Measurements from ENCODE around the gene RAPGEF3. TPM values are rescaled to one million over a fixed set of nuclear protein-coding genes. Genes with fewer than 3 reads are reported as not detected.
A peak's percentile ranks its signal among the peaks of the same experiment; 100 is the strongest.

The RAPGEF3 gene
- total and polyA plus RNA-seq, 2 of the 13 experiments (the other 11 are each of a cell fraction or from before 2014, with no cell fraction given): 0.07 TPM

- Histone ChIP-seq H3K27ac (ENCODE audit: extremely low read length, insufficient read depth, low read length) (no peak overlapping the region), H3K36me3 (replicated peaks in 1 of 2; ENCODE audit: control insufficient read depth in 1 of 2, insufficient read depth in 2 of 2, low read length in 2 of 2) (no peaks in the 10 kb centered on the region), H4K20me1 (ENCODE audit: insufficient read depth, low read length) (no peaks in the 10 kb centered on the region), H3K9me3 (ENCODE audit: low read length) (no peaks in the 10 kb centered on the region), H3K4me2 (ENCODE audit: low read depth, low read length) (peak overlapping the region; percentile 83), H3K4me3 (replicated peaks in 1 of 3; ENCODE audit: insufficient read depth in 1 of 3, low read depth in 2 of 3, low read length in 3 of 3) (peak overlapping the region; percentile 49 to 75 (median 49); a peak in 3 of 6 replicates), H3K9ac (ENCODE audit: insufficient read depth, low read depth, low read length) (peak overlapping the region; percentile 52; the same call in 1 of the 2 replicates), H3K27me3 (ENCODE audit: control insufficient read depth in 1 of 2, insufficient read depth in 2 of 2, low read length in 2 of 2) (peaks cover 3 to 48% of the 10 kb centered on the region in 2 experiments; a peak in 4 of 5 replicates), H2AFZ (ENCODE audit: low read length) (no peak overlapping the region), H3K79me2 (ENCODE audit: insufficient read depth, low read length) (no peaks in the 10 kb centered on the region), H3K4me1 (ENCODE audit: insufficient read depth, low read length) (peaks cover 21% of the 10 kb centered on the region)
- POLR2A ChIA-PET: interaction anchor here (2.4 kb wide), 1 partner anchor 14 kb away, joined by 6 read pairs; the partner anchor contains the start of gene SLC48A1
- DNase-seq (ENCODE audit: low spot score) (no peak), FAIRE-seq (no peak), ATAC-seq (no peak)
- intact Hi-C loops (cut with micrococcal nuclease; ENCODE audit: unreplicated experiment): no loop called here
- in situ Hi-C loops (cut with HindIII; ENCODE audit: extremely low pct_ligation_motif_present, low pct_unique_long_range_greater_than_20kb): no loop called here
- BruUV-seq (replicated peaks): no TSS peak
- WGBS (ENCODE audit: low lambda C conversion rate): 47% methylated on average over 3 of the region's 10 CpGs
- CTCF ChIA-PET (ENCODE audit: low intra/inter-chr PET ratio, low total read pairs): interaction anchor here (0.6 to 2.4 kb wide), 4 partner anchors 9 to 79 kb away, joined by 3 to 14 read pairs (median 3); no protein-coding TSS in a partner anchor
- TF ChIP-seq ZNF30 (CRISPR knock-in tag; IDR thresholded peaks at IDR 0.05) (no peak), ARID2 (CRISPR knock-in tag; IDR thresholded peaks at IDR 0.05; ENCODE audit: borderline replicate concordance) (no peak), ATM (IDR thresholded peaks at IDR 0.05; ENCODE audit: borderline replicate concordance) (no peak), ELF1 (CRISPR knock-in tag; IDR thresholded peaks at IDR 0.05) (no peak)
- TF ChIP-seq, protein P1, sequence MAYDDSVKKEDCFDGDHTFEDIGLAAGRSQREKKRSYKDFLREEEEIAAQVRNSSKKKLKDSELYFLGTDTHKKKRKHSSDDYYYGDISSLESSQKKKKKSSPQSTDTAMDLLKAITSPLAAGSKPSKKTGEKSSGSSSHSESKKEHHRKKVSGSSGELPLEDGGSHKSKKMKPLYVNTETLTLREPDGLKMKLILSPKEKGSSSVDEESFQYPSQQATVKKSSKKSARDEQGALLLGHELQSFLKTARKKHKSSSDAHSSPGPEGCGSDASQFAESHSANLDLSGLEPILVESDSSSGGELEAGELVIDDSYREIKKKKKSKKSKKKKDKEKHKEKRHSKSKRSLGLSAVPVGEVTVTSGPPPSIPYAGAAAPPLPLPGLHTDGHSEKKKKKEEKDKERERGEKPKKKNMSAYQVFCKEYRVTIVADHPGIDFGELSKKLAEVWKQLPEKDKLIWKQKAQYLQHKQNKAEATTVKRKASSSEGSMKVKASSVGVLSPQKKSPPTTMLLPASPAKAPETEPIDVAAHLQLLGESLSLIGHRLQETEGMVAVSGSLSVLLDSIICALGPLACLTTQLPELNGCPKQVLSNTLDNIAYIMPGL (CRISPR knock-in tag; IDR thresholded peaks at IDR 0.05; ENCODE audit: borderline replicate concordance in 1 of 2, low read depth in 1 of 2): peak in 1 of 2 experiments; percentile 7; a peak in 1 of 4 replicates
Measured at GRCh38 chr12:47758584-47758833, 171 bp downstream of the RAPGEF3 start.
